ENCODE measurements around the gene ACER2. TPM values are rescaled to one million over a fixed set of nuclear protein-coding genes. Genes with fewer than 3 reads are reported as not detected.

ACER2 gene
- total and polyA plus RNA-seq, 2 of the 4 experiments (the other 2 are of a cell fraction) = 0.84 to 1.6 TPM

- no peak overlapping the region for H3K27ac ChIP-seq (ENCODE audit: insufficient read depth, low read length)
- no peak overlapping the region for H2AK9ac ChIP-seq (replicated peaks; ENCODE audit: low read depth, low read length, poor library complexity)
- H3K56ac ChIP-seq (ENCODE audit: extremely low read depth, insufficient read depth, low read length) = no peak overlapping the region
- no peak overlapping the region for H3K4me3 ChIP-seq (ENCODE audit: insufficient read depth, low read depth, low read length)
- H3K9me1 ChIP-seq (ENCODE audit: insufficient read depth, low read length) = no peaks in the 10 kb centered on the region
- POLR2A ChIA-PET (ENCODE audit: unreplicated experiment) = no interaction called here
- CTCF ChIA-PET = interaction anchor here (1.2 kb wide), 1 partner anchor 36 kb away, joined by 3 read pairs; no protein-coding TSS in a partner anchor
- no peak overlapping the region for H3K4ac ChIP-seq (ENCODE audit: low read depth, low read length)
- H4K20me1 ChIP-seq (ENCODE audit: insufficient read depth, low read length) = no peaks in the 10 kb centered on the region
- no TSS peak for BruUV-seq (replicated peaks)
- in situ Hi-C loops (cut with MboI; ENCODE audit: low sequenced_read_pairs) = no loop called here
- H2BK120ac ChIP-seq (ENCODE audit: low read depth, low read length) = no peak overlapping the region
- H3K27me3 ChIP-seq (ENCODE audit: control insufficient read depth, insufficient read depth, low read length) = no peaks in the 10 kb centered on the region
- TF ChIP-seq CTCF (conservative IDR thresholded peaks at IDR 0.05; ENCODE audit: low read depth, low read length) (no peak), ELK1 (IDR thresholded peaks at IDR 0.05; ENCODE audit: borderline replicate concordance, low read depth, low read length) (no peak)
- H3K4me1 ChIP-seq (ENCODE audit: control insufficient read depth, insufficient read depth, low read length) = peaks cover 3% of the 10 kb centered on the region
- ATAC-seq (ENCODE audit: low read depth) = peak; percentile 97
- H2BK15ac ChIP-seq (ENCODE audit: low read depth, low read length) = no peak overlapping the region
- H4K5ac ChIP-seq (ENCODE audit: low read depth, low read length) = no peak overlapping the region
- dilution Hi-C loops (cut with HindIII; ENCODE audit: low sequenced_read_pairs, unreplicated experiment) = no loop called here
- H2AFZ ChIP-seq (replicated peaks; ENCODE audit: low read length, poor library complexity) = no peak overlapping the region
- DNase-seq = peak; percentile 53
- no peak overlapping the region for H2BK20ac ChIP-seq (ENCODE audit: low read depth, low read length)
- no peak overlapping the region for H3K23ac ChIP-seq (ENCODE audit: low read depth, low read length)
- 0 out of 4 replicates have a peak overlapping the region, but pooled peaks of 1 of the 2 experiments have one; percentile 37 for H4K8ac ChIP-seq (ENCODE audit: low read depth in 2 of 2, low read length in 2 of 2)
- H3K4me2 ChIP-seq (ENCODE audit: low read depth, low read length) = no peak overlapping the region; the same call in 1 of the 2 replicates
- intact Hi-C loops (cut with micrococcal nuclease) = no loop called here
- no peak overlapping the region for H2BK5ac ChIP-seq (ENCODE audit: low read depth, low read length, poor library complexity, severe bottlenecking)
- no peak overlapping the region for H3K18ac ChIP-seq (ENCODE audit: low read depth, low read length)
- no peaks in the 10 kb centered on the region for H3K79me1 ChIP-seq (ENCODE audit: low read depth in 1 of 2, low read length in 2 of 2)
- H3K9me3 ChIP-seq (ENCODE audit: control insufficient read depth, insufficient read depth, low read length) = no peaks in the 10 kb centered on the region
- no peak overlapping the region for H3K9ac ChIP-seq (ENCODE audit: low read depth, low read length)
- no peak overlapping the region for H3K14ac ChIP-seq (replicated peaks; ENCODE audit: low read depth, low read length)
- no CpG with 5 or more reads among the region's 2 CpGs for WGBS, 2 experiments (ENCODE audit: extremely low coverage in 2 of 2, insufficient read length in 1 of 2)
- no peak overlapping the region for H4K91ac ChIP-seq (ENCODE audit: insufficient read depth, low read depth, low read length)
- H3K36me3 ChIP-seq (ENCODE audit: control insufficient read depth, insufficient read depth, low read length) = no peaks in the 10 kb centered on the region
- no peak overlapping the region for H2AK5ac ChIP-seq (ENCODE audit: low read depth, low read length)
Measured at GRCh38 chr9:19429595-19429994, 20.8 kb downstream of the ACER2 start.
